IPS DF 4.7 (cell line): ENCODE measurements around the gene B3GAT3.
"Not testable (repeated sequence)": the region's sequence is repeated elsewhere in the genome, so short reads cannot be mapped to it uniquely, and the experiment has no call there.

Source experiments
- DNase-seq: peaks from one replicate; pipeline ENCODE4 v3.0.0-alpha.2; 2013; ENCODE audit warnings: low spot score; ENCODE audit errors: extremely low read depth

The B3GAT3 gene

GRCh38 chr11:62579252-62579651 lies 42.5 kb downstream of the B3GAT3 start:
- DNase-seq: no peak

GRCh38 chr11:62578541-62578940 lies 43.2 kb downstream of the B3GAT3 start:
- no peak for DNase-seq

- no peak for DNase-seq
Observed at GRCh38 chr11:62577046-62577714, 44.6 kb downstream of the B3GAT3 start.

- no peak for DNase-seq
Observed at GRCh38 chr11:62575837-62576236, 45.9 kb downstream of the B3GAT3 start.

GRCh38 chr11:62575156-62575555 lies 46.6 kb downstream of the B3GAT3 start:
- no peak for DNase-seq

GRCh38 chr11:62574363-62575071 lies 47.3 kb downstream of the B3GAT3 start:
- no peak for DNase-seq

DNA sequence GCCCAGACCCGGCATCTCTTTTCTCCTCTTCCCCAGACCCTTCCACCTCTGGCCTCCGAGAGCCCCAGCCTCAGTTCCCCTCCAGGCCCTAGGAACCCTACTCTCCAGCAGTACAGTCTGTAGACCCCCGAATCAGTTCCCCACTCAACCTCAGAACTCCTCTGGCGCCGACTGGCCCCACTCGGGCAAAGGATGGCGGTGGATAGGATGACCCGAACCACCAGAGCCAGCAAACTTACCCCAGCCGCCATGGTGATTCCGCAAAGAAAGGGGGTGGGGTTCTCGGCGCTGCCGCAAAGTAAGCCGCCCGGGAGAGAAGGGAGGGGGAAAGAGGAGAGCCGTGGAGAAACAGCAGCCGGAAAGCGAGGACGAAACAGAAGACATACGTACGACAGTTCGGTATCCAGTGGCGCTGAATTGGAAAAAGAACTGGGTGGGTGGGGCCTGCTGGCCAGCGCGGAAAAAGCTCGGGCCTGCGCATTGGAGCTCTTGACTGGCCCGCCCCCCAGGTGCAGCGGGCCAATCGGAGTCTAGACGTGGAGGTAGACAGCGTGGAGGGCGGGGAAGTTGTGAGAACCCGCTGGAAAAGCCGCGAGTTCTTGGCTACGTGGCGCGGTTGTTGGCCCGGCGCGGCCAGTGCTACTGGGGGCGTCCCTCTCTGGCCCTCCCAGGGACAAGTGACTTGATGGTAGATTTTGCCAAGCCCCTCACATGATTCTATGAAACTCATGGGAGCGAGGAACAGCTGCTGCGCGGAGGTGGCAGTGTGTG lies 48.0 kb downstream of the B3GAT3 start, which contains the start of gene EEF1G:
TSS of gene EEF1G (minus strand) at position 300 of the 771 bp plus-strand sequence. CDS start at position 251, 49 bp downstream.
- no peak for DNase-seq

DNA sequence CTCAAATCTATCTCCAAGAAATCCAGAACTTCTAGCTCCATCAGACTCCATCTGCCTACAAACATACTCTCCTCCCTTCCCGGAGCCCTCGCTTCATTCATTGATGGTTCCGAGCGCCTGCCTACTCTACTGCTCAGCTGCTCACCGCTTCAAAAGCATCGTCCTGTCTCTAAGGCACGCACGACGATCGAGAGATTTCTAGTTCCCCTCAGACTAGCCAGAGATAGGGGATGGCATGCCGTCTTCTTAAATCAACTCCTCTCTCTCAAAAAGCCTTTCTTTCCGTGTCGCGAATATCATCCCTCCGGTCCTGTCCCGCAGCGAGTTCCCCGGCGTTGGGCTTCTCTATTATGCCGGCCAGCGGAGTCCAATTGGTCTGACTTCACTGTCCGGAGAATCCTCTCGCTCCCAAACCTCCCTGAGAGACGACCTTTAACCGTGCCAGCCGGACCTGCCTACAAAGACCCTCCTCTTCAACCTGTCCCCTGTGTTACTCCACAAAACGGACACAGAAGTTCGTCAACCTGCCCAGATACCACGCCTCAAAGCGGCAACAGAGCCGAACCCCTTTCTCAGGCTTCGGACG lies 48.7 kb downstream of the B3GAT3 start:
- no peak for DNase-seq

GRCh38 chr11:62572431-62572830 lies 49.4 kb downstream of the B3GAT3 start:
- no peak for DNase-seq

DNA sequence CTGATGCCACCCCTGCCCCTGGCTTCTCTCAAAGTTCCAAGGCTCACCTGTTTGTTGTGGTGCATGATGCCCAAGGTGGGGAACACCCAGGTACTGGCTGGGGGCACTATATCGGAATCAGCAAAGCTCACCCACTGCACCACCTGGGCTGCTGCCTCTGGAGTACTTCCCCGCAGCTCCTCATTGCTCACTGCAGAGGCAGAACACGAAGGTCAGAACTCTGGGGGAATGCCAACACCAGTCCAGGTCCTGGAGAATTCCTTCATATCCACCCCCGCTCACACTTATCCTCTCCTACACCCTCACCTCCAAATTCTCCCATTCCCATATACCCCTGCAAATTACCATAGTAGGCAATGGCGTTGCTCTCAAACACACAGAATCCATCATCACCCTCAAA lies 50.3 kb downstream of the B3GAT3 start:
- DNase-seq: not testable (repeated sequence)

- not testable (repeated sequence) for DNase-seq
Observed at GRCh38 chr11:62570903-62571302, 50.9 kb downstream of the B3GAT3 start.

- no peak for DNase-seq
Observed at GRCh38 chr11:62569611-62570010, 52.2 kb downstream of the B3GAT3 start.

DNA sequence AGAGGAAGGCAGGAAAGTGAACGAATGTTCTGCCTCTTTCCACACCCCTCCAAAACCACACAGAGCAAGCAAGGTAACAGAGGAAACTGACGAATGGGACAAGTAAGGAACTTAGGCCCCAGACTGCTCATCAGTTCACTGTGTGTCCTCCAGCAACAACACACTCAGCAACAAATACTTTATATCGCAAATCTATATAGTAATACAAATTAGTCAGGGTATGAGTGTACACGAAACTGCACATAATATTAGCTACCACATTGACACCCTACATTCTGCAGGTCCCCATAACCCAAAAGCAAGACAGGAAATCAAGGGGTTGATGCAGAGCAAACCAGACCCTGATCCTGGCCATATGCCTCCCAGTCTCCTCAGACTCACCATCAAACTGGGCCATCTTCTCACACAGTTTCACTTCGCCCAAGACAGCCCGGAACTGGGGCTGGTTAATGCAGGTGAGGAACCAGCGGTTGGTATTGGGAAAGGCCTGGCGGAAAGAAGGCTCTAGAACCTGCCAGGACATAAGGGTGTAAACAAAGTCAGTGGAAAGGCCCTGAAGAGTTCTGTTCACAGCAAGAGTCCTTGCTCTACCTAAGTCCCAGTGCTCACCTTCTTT lies 54.7 kb downstream of the B3GAT3 start:
- DNase-seq: no peak

GRCh38 chr11:62566247-62566646 lies 55.5 kb downstream of the B3GAT3 start:
- no peak for DNase-seq
